DMS 273 treated with DMSO at 0.1 percent for 48 hours (cell line): Measurements from ENCODE around the gene IL1RAPL2.

Experiments
- DNase-seq: peaks from one replicate; lab custom pipeline; 2025; lab: John Stamatoyannopoulos, UW

IL1RAPL2 gene

GRCh38 chrX:105269386-105269785 lies 703.4 kb downstream of the IL1RAPL2 start:
- no peak for DNase-seq

GRCh38 chrX:105273326-105273725 lies 707.3 kb downstream of the IL1RAPL2 start:
- no peak for DNase-seq

DNA sequence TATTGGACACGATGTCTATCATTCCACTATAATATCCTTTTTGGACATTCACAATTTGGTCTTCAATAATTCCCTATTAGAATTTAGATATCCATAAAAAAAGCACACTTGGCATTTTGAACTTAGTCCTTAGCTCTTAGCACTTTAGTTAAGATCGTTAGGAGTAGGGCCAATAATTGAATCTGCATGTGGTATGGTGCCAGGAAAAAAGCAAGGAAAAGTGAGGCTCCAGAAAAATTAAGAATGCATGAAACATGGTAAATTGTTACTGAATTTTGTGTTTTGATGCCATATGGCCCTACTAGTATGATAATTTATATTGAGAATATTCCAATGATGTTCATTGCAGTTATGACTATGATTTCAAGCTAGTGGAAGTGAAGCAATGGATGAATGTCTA lies 708.1 kb downstream of the IL1RAPL2 start:
- DNase-seq, result no peak

GRCh38 chrX:105277132-105277531 lies 711.1 kb downstream of the IL1RAPL2 start:
- no peak for DNase-seq

GRCh38 chrX:105282077-105282476 lies 716.1 kb downstream of the IL1RAPL2 start:
- DNase-seq, result no peak

DNA sequence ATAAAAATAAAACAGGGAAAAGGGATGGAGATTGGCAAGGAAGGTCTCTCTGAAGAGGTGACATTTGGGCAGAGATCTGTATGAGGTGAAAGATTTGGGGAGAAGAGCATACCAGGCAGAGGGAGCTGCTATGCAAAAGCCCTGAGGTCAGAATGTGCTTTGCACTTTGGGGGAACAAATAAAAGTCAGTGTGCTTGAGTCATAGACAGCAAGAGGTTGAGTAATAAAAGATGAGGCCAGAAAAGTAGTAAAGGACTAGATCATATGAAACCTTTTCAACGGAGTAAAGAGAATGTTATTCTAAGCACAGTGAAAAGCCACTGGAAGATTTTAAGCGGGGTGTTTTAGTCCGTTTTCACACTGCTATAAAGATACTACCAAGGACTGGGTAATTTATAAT lies 731.0 kb downstream of the IL1RAPL2 start:
- DNase-seq, result no peak

GRCh38 chrX:105299286-105299685 lies 733.3 kb downstream of the IL1RAPL2 start:
- no peak for DNase-seq

DNA sequence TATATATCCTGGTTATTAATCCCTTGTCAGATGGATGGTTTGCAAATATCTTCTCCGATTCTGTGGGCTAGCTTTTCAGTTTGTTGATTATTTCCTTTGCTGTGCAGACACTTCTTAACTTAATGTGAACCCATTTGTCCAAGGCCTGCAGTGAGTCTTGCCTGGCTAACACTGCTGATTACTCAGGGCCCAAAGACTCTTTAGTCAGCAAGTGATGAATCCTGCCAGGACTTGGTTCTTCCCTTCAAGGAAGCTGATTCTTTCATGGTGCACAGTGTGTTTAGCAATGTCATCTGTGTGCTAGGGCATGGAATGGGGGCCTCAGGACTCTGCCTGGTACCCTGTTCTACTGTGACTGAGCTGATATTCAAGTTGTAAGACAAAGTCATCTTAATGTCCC lies 736.2 kb downstream of the IL1RAPL2 start:
- no peak for DNase-seq

- DNase-seq, result no peak
Measured at GRCh38 chrX:105307762-105308161, 741.8 kb downstream of the IL1RAPL2 start.

GRCh38 chrX:105313596-105313995 lies 747.6 kb downstream of the IL1RAPL2 start:
- no peak for DNase-seq

DNA sequence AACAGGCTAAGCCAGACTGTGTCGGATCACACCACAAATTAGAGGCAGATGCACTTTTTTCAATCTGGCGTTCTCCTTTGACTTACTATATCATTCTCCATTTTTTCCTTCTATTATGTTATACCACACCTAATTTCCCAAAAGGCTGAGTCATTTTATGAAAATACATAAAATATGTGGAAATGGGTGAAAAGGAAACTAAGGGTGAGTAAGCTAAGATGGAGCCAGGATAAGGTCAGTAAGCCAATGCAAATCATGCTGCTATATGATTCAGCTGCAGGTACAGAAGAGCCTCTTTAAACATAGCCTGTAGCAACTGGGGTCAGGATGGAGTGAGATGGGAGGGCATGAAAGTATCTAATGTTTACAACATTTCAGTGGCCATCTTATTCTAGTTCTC lies 748.5 kb downstream of the IL1RAPL2 start:
- DNase-seq, result no peak

GRCh38 chrX:105315248-105315647 lies 749.2 kb downstream of the IL1RAPL2 start:
- no peak for DNase-seq

GRCh38 chrX:105317117-105317516 lies 751.1 kb downstream of the IL1RAPL2 start:
- DNase-seq, result no peak

- no peak for DNase-seq
Measured at GRCh38 chrX:105323928-105324327, 757.9 kb downstream of the IL1RAPL2 start.

DNA sequence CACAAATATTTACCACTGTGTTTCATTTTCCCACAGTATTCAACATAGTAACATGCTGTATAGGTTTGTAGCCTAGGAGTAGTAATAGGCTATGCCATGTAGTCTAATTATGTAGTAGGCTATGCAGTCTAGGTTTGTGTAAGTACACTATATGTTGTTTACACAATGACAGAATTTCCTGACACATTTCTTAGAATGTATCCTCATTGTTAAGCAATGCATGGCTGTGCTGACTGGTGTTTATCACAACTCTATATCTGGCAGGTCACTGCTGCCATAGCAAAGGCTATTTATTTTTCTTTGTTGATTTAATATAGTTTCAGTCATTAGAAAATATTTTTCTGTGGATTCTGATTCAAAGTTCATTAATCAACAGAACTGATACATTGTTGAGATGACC lies 762.8 kb downstream of the IL1RAPL2 start:
- DNase-seq, result no peak

GRCh38 chrX:105331244-105331643 lies 765.2 kb downstream of the IL1RAPL2 start:
- DNase-seq, result no peak

- DNase-seq, result no peak
Measured at GRCh38 chrX:105347373-105347772, 781.4 kb downstream of the IL1RAPL2 start.

- no peak for DNase-seq
Measured at GRCh38 chrX:105349476-105349875, 783.5 kb downstream of the IL1RAPL2 start.

- no peak for DNase-seq
Measured at GRCh38 chrX:105375816-105376215, 809.8 kb downstream of the IL1RAPL2 start.

DNA sequence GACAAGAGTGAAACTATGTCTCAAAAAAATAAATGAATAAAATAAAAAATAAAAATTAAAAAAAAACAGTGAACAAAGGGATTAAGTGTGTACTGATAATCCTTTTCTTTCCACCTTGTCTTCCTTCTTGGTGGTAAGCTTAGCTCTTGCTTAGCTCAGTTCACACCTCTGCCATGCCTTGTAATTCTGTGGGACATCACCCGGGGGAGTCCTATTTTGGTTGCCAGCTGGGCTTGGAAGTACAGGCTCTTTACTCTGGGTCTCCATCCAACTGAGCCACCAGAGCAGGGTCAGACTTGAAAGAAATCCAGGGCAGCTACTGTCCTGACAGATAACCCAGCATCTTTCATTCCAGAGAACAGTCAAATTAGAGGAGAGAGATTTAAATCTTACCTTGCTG lies 858.7 kb downstream of the IL1RAPL2 start:
- no peak for DNase-seq

DNA sequence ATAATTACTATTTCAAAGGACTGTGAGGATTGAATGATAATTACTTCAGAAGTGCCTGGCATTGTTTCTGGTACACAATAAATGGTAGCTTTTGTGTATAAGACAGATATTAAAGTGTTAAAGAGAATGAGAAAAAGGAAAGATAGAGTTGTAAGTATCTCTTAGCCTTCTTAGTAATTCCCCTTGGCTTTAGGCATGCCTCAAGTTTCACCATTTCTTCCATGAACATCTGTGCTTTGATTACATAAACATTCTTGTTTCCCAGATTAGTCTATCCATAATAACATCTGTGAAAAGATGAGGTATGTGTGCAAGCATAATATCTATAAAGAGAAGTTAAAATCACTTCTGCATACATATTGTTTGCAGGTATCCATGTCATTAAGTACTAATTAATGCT lies 885.4 kb downstream of the IL1RAPL2 start:
- DNase-seq, result no peak

DNA sequence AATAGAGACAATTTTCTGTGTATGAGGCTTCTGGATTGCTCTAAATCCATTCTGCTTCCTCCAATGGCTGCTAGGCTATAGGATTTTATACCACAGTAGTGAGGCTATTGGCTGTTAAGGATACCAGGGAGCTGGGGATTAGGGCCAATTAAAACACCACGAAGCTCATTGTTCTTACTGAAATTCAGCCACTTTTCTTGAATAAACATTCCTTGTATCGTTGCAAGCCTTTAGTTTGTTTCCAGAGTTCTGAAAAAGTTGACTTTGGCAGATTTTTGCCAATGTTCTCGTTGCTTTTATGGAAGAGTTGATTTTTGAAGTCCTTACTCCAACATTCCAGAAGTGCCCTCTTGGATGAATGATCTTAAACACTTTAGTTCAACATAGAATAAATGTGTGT lies 892.8 kb downstream of the IL1RAPL2 start:
- no peak for DNase-seq

GRCh38 chrX:105460376-105460775 lies 894.4 kb downstream of the IL1RAPL2 start:
- no peak for DNase-seq

DNA sequence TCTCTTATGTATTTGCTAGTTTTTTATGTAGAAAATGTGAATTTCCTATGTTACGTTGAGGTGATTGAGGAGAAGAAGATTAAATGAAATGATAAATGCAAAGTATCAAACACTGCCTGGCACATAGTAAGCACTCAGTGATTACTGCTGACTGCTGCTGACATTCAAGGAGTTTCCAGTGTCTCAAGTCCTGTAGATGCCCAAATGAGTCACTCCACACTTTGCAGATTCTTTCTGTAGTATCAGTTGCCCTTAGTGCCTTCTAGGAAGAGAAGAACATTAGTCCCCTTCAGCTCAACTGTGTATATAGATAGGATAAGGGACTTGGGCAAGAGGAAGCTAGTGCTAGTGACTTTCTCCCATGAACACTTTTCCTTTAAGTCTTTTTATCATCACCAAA lies 895.0 kb downstream of the IL1RAPL2 start:
- DNase-seq, result no peak

DNA sequence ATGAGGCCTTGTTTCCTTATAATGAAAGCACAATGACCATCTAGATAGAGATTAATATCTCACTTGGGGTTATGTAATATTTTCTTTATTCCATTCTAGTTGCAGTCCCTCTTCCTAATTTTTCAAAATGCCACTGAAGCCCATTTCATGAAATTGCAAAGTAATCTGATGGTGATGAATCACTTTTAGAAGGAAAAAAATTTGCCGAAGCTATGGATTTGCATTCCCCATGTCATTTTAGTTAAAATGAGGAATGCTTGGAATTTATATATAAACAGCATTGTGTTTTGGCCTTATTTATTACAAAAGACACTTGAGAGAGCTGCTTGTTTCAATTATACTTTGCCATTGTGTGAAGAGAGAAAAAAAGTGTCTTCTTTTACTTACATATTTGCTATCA lies 896.2 kb downstream of the IL1RAPL2 start:
- no peak for DNase-seq
